COLO829 (cell line): Measurements from ENCODE around the gene SLBP.
A peak's percentile ranks its signal among the peaks of the same experiment; 100 is the strongest.
"Not testable (repeated sequence)": the region's sequence is repeated elsewhere in the genome, so short reads cannot be mapped to it uniquely, and the experiment has no call there.

ENCODE experiments used
- DNase-seq: peaks from one replicate; pipeline ENCODE4 v3.0.0; 2012; ENCODE audit warnings: low spot score

Gene SLBP

DNA sequence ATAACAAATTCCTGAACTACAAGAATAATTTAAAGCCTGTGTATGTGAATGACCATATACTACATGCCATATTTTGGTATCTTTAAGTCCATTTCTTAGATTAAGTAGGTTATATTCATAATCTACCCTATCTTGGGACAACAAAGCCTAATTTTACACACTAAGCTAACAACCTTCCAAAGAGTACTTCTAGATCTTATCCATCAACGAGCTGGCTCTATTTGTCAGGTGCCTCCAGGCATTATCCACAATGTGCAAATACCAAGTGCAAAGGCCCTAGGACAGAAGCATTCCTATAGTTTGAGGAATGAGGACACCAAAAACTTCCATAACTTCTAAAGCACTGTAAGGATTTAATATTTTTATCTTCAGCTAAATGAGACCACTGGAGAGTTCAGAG is 3.5 kb downstream of the SLBP start:
- no peak for DNase-seq

DNA sequence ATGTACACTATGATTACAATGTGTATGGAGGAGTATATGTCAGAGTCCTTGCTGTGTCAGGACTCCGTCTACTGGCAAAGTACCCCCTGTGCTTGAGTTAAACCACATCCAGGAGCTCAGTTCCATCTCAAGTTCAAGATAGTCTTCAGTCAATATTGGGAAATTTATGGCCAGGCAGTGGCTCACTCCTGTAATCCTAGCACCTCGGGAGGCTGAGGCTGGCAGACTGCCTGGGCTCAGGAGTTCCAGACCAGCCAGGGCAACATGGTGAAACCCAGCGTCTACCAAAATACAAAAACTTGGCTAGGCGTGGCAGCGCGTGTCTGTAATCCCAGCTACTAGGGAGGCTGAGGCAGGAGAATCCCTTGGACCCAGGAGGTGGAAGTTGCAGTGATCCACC is 5.8 kb downstream of the SLBP start:
- DNase-seq, result no peak

GRCh38 chr4:1705732-1706131 is 6.4 kb downstream of the SLBP start:
- no peak for DNase-seq

DNA sequence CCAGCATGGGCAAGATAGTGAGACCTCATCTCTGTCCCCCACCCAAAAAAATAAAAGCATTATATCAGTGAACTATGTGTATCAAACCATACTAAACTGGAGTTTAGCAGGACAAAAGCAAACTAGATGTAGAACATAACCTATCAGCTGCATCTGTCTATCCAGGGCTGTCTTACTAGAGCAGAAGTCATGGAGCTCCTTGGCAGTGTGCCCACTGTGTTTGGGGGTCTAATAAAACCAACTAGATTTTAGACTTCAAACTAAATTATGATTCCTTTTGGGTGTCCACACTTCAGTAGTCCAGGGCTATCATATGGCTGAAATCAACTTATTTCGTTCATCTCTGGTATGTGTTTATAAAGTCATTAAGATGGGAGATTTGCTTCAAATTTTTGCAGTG is 8.3 kb downstream of the SLBP start:
- DNase-seq, result no peak

- not testable (repeated sequence) for DNase-seq
Measured at GRCh38 chr4:1701671-1702070, 10.4 kb downstream of the SLBP start.

- no peak for DNase-seq
Measured at GRCh38 chr4:1695913-1696312, 16.2 kb downstream of the SLBP start.

DNA sequence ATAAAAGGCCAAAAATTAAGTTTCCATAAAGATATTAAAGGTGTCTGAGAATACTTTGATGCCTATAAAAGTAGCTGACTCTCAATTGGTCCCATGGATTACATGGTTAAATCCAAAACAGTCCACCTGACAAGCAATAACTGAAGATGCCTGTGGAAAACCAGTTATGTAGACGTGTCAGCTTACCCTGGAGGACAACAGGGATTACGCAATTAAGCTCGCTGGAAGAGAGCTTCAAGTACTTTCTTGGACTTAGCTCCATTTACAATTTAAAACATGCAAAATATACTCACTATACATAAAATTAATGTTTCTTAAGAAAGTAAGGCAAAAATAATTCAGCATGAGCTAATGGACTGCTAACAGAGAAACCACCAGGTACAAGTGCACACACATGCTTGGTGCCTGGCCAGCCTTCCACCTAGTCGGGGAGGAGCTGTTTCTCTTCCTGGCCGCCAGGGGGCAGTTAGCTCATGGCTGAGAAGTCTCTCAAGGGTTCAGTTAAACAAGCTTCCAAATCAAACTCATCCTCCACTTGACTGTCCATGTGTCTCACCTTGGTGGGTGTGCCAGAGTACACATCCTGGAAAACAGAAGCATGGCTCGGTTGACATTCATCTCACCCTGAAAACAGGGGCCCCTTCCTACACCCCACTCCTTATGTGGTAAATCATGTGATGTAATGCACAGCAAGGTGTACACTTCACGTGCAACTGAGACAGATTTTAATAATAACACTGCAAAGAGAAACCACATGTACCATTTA is 18.8 kb downstream of the SLBP start:
- peak; percentile 40 for DNase-seq

DNA sequence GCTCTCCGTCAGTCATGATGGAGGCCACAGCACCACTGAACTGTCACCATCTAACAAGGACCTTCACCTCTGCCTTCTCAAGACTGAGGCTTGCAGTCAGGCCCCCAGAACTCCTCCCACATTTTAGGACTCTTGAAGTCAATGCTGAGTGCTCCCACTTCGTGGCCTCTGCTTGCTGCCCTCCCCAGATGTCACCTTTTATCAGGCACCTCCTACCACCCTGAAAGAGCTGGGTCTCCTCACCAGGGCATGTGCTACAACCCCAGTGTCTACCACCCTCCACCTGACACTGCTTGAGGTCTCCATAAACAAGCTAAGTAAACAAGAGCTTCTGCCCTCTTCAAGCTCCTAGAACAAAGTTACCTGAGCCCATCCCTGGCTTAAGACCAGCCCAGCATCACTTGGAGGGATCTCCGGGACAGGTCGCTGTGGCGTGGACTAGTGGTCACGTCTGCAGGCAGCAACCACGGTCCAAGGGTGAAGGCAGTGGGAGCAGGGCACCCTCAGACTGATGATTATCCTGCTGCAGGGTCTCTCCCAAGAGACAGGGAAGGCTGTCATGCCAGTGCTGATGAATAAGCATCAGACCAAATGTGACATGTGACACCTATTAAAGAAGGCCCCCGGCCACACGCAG is 20.3 kb downstream of the SLBP start:
- DNase-seq, result no peak

- no peak for DNase-seq
Measured at GRCh38 chr4:1690698-1691097, 21.4 kb downstream of the SLBP start.

GRCh38 chr4:1686440-1687036 is 25.6 kb downstream of the SLBP start:
- DNase-seq, result no peak

DNA sequence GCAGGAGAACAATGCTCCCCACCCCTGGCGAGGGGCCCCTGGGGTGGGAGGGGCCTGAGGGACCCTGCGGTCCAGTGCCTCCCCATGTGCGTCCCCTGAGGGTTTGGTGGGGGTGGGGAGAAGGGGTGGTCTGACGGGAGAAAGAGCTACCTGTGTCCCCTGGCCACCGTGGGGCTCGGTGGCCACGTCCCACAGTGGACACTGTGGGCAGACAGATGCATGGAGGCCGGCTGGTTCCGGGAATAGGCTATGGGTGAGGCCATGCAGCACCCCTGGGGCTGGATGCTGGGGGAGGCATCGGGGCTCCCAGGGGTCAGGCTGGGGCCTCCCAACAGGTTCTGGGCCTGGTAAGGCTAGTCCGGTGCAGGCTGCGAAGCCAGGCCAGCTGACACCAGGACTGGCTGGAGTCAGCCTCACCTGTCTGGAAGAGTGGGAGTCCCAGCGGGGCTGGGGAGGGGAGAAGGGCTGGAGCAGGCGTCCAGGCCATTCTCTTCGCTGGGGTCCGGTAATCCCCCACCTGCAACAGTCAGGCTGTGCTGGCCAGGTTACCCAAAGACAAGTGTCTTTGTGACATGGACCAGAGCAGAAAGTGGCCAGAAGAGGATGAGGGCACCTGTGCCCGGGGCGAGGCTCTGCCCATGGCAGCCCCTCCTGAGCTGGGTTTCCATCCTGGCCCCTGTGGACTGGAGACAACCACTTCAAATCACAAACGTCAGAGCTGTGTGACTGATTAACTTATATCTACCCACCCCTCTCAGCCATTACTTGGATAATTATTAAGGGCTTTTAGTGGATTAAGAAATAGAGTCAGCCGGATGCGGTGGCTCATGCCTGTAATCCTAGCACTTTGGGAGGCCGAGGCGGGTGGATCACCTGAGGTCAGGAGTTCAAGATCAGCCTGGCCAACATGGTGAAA is 26.6 kb downstream of the SLBP start:
- DNase-seq, result no peak

GRCh38 chr4:1684506-1685234 is 27.4 kb downstream of the SLBP start:
- no peak for DNase-seq

DNA sequence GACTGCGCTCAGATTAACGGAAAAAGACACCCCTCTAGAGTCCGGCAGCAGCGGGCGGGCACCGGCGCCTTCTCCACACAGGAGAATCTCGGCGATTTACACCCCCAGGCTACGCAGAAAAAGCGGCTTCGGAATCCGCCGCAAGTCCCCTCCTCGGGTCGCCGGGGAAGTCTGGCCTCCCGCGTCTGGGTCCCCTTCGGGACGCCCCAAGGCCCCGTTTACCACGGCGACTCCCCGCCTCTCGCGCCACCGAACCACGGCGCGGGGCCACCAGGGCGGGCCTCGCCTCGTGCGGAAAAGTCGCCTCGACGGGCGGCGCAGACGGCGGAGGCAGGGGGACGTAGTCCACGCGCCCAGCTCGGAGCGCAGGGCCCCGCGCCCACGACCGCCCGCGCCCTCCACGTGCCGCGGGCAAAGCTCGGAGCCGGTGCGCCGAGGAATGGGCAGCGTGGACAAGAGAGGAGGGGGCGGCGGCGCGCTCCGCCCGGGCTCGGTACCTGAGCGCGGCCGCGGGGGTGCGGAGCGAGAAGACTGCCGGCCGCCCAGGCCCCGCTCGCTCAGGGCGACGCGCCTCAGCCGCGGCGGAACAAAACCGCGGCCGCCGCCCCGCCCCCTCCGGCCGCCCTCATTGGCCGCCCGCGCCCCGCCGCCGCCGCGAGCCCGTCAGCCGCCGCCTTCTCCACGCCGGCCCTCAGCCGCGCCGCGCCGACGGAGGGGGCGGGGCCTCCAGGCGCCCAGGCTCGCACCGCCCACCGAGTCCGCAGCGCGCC is 28.2 kb downstream of the SLBP start, which contains the start of gene FAM53A:
FAM53A (minus strand) TSS at position 578 of the 770 bp plus-strand sequence. CDS start 15,572 bp downstream, outside the sequence.
- DNase-seq, result peak; percentile 50

- DNase-seq, result peak; percentile 8
Measured at GRCh38 chr4:1683261-1683735, 28.8 kb downstream of the SLBP start.

GRCh38 chr4:1682860-1683259 is 29.3 kb downstream of the SLBP start:
- DNase-seq, result no peak

DNA sequence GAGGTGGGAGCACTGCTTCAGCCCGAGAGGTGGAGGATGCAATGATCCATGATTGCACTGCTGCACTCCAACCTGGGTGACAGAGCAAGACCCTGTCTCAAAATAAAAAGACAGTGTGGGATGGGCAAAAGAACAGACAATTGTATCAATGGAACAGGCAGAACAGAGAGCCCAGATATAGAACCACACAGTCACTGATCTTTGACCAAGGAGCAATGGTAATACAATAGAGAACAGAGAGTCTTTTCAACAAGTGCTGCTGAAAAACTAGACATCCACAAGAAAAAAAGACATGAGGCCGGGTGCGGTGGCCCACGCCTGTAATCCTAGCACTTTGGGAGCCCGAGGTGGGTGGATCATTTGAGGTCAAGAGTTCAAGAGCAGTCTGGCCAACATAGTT is 33.9 kb downstream of the SLBP start:
- no peak for DNase-seq

DNA sequence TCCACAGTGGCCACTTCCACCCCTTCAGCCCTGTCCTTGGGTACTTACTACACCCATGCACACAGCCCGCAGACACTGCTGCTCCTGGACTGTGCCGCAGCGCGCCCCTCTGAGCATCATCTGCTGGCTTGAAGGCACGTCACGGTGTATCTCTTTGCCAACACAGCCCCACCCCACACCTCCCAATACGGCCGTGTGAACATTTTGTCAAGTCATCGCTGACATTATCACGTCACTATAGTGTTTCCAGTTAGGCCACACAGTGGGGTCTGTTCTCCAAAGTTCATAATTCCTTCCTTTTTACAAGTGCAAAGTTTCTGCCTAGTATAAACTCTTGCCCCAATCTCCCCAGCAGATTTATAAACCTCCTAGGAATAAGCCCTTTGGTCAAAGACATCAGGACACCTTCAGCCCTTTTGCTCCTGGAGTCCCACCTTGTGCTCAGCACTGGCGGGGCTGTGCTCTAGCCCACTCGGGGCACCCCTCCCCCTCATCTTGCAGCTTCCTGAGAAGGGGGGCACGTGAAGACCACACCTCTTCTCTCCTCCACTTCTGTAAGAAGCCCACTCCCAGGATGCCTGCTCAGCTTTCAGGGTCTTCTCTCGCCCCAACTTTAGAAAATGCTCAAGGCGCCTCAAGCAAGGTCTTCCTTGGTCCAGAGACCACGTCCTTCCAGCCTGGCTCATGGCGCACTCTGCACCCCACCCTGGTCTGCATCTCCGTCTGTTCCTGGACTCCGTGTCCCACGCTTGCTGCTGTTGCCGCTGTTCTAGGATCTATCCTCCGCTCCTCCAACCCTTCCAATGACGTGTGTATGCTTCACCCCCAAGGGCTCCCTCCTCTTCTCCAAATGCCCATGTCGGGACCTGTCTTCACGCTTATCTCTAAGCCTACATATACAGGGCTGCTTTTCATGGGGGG is 35.3 kb downstream of the SLBP start:
- DNase-seq, result no peak

DNA sequence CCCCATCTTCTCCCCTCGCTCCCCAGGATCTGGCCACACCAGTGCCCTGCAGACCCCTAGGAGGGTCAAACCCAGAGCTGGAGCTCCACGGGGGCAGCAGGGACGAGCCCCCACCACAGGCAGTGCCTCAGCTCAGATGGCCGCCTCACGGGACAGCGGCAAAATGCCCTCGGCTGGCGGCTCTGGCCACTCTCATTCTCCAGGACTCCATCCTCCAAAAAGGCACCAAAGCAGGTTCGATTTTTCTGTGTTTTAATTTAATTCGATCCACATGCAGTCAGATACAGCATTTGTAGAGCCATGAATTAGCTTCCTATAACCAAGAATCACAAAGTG is 36.3 kb downstream of the SLBP start:
- no peak for DNase-seq

DNA sequence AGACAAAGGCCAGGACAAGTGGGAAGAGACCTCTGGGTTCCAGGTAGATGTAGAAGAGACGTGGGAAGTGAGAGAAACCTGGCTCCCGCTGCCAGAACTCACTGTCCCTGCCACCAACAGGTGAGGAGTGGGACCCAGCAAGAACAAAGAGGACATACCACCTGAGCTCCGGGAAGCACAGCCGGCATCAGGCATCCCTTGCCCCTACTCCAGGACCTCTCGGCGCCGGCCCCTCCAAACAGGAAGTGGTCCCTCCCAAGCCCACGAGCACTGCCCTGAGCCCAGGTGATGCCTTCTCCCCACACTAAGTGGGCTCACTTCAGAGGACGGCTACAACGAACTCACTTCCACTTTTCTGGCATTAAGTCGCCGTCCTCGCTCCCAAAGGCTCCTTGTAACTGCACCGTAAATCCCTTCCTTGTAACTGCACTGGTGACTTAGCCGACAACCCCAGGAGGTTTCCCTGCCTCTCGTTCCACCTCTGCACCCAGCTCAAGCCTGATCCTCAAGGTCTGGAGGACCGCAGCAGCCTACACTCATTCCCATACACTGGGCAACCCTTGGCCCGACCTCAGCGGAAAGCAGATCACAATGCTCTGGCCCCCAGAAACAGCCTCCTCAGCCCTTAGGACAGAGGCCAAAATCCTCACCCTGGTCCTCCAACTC is 36.9 kb downstream of the SLBP start:
- no peak for DNase-seq
